GM13976 (cell line): ENCODE measurements around the gene NEDD4L.
A peak's percentile ranks its signal among the peaks of the same experiment; 100 is the strongest.
"Not testable (repeated sequence)": the region's sequence is repeated elsewhere in the genome, so short reads cannot be mapped to it uniquely, and the experiment has no call there.

Experiments used
- DNase-seq: peaks from one replicate; pipeline ENCODE4 v3.0.0; 2012; ENCODE audit warnings: low spot score
- CTCF ChIP-seq: IDR thresholded peaks from 2 replicates; pipeline ENCODE4 v1.5.1; 2012; ENCODE audit warnings: borderline replicate concordance, mild to moderate bottlenecking; ENCODE audit not compliant: insufficient read depth; ENCODE audit errors: extremely low read depth, missing control alignments, control extremely low read depth
- in situ Hi-C: fragments of 300-500 bp; cut with MboI; formaldehyde crosslinking; loops from one replicate; pipeline ENCODE4 v1.12.0; 2022; ENCODE audit warnings: low sequenced_read_pairs, mixed read lengths, inconsistent platforms; ENCODE audit not compliant: unreplicated experiment

NEDD4L gene

DNA sequence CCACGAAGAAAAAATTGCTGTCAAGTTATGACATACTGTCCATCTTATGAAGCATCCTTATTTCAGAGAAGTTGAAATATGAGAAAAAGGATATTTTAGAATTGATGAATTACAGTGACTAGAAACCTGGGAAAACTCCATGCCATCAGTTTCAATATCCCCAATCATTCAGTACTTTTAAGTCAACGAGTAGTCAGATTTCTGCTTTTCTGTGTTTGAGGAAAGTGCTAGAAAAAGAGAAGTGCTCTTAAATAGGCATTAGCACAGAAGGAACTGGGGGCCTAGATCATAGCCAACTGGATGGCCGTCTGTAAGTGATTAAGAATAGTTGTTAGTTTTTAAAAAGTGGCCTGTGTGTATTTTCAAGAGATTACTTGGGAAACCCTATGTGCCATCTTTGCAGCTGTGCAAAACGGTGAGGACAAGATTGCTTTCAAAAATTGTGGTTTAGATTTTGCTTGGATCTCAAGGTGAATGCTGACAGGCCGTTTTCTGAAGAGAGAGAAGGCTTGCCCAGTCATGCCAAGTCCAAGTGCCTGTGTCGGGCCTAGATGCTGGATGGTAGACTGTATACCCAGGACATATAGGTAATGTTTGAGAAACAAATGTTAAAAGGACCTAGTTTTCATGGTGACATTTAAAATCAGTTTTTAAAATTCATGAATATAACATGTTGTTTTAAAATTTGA, 5.1 kb downstream of the NEDD4L start:
- no peak for DNase-seq
- TF ChIP-seq CTCF: no peak
- in situ Hi-C loops: loop anchor here (10.0 kb wide), 1 partner anchor 76 kb away; no protein-coding TSS in a partner anchor

DNA sequence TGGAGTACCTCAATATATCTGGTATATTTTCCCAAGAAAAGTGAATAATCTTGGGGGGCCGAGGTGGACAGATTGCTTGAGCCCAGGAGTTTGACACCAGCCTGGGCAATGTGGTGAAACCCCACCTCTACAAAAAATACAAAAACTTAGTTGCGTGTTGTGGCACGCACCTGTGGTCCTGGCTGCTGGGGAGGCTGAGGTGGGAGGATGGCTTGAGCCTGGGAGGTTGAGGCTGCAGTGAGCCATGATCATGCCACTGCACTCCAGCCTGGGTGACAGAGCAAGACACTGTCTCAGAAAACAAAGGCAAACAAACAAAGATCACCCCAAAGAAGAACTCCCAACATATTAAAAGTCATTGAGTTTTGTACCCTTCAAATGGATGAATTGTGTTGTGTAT, 6.9 kb downstream of the NEDD4L start:
- in situ Hi-C loops, DNase-seq: not testable (repeated sequence)

- in situ Hi-C loops: no loop called here
- peak; percentile 45 for DNase-seq
- TF ChIP-seq CTCF: peak; percentile 13
Observed at GRCh38 chr18:58051765-58052460, 7.9 kb downstream of the NEDD4L start.

DNA sequence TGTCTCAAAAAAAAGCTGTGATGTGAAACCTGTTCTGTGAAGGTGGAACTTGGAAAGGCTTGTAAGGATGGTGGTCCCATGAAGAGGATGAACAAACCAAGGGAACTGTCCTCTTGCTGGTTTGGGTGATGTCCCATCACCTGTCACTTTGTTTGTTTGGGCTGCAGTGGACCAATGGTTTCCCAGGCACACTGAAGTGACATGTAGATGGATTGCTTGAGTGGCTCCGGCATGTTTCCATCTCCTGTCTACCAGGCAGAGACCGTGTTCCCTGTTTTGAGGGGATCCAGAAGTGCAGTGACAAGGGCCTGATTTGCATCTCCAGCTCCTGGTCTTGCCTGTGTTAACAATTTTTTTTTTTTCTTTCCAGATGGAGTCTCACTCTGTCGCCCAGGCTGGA, 8.9 kb downstream of the NEDD4L start:
- DNase-seq: no peak
- no peak for TF ChIP-seq CTCF
- in situ Hi-C loops: no loop called here

DNA sequence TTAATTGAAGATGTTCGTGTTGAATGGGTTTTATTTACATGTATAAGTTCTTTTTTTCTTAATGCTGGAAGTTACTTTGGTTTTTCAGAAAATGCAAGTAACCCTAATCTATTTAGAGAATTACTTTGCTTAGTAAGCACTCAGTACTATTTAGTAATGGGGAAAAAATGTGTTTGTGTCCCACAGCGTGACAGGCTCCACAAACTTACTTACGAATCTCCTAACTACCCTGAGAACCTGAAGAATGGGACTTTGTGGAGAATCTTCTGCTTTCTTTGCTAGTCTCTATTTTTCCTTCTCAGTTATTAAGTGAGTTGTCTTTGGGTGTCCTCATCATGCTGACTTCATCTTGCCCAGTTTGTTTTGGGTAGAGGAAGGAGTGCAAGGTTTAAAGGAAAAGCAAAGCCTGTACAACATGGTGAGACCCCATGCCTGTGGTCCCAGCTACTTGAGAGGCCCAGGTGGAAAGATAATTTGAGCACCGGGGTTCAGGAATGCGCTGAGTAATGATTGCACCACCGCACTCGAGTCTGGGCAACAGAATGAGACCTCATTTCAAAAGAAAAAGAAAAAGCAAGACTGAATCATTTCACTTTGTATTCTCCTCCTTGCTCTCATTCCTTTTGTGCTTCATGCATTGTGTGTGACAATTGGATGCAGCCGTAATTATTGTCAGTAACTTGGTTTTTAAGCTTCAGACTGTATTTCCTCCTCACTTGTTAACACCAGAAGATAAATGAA, 10.2 kb downstream of the NEDD4L start:
- no peak for TF ChIP-seq CTCF
- no peak for DNase-seq
- in situ Hi-C loops: no loop called here

DNA sequence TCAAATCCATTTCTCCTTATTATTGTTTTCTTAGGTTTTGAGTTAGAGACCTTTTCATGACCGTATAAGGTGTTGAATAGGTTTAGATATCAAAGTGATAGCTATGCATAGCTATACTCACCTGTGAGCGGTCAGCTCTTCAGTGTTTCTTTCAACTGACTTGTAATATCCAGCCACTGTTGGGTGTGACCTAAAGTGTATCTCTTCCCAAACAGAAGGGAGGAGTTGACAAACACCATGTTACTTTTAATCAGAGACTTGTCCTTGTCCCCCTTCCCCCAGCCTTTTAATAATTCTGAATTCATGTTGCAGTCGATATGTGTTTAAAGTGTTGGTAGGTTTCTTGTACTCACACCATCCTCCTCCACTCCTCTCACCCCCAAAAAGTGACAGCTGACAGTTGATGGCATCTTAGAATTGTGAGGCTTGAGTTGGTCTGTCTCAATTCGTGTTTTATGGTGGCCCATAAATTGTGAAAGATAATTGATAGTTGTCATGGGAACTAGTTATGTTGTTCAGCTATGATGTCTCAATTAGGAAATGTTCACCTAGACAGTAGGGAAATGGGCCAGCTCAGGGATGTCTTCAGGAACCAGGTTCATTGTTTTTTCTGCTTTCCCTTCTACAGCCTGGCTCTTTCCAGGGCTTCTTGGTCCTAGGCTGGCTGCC, 12.0 kb downstream of the NEDD4L start:
- no peak for TF ChIP-seq CTCF
- in situ Hi-C loops: no loop called here

More for the DNA sequence above, 12.0 kb downstream of the NEDD4L start:
- no peak for DNase-seq
